T-helper 2 cell (primary cell): ENCODE results near the gene RANBP10.

ENCODE experiments used
- DNase-seq, 5 experiments: peaks; one replicate each; pipeline versions ENCODE4 v3.0.0 to v3.0.0-alpha.2; 2012 to 2022

The RANBP10 gene

GRCh38 chr16:67825906-67826305, 19.5 kb upstream of the RANBP10 start:
- DNase-seq, result no peak

- DNase-seq, result no peak
These were observed 18.8 kb upstream of the RANBP10 start for GRCh38 chr16:67825119-67825518.

GRCh38 chr16:67822511-67822910, 16.2 kb upstream of the RANBP10 start:
- DNase-seq, result no peak

- no peak for DNase-seq
These were observed 14.4 kb upstream of the RANBP10 start for GRCh38 chr16:67820608-67821259.

DNA sequence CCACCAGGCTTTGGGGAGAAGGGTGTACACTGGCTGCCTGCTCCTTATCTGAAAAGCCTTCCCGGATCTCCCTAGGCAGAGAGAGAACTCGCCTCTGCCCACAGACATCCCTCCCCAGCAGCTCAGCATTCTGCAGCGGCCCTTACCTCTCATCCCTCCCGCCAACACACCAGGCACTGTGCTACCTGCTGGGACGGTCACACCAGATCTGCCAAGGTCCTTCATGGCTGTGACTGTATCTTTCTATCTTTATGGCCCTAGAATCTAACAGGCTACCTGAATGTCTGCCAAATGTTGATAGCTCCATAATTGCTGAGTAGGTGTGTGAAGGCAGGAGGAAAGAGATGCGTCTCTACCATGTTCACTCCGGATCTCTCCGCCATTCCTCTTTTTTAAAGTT, 8.2 kb upstream of the RANBP10 start:
- no peak for DNase-seq

- no peak for DNase-seq
These were observed 5.5 kb upstream of the RANBP10 start for GRCh38 chr16:67811899-67812298.

- no peak for DNase-seq
These were observed 855 bp upstream of the RANBP10 start for GRCh38 chr16:67807148-67807682.

- no peak for DNase-seq
These were observed 487 bp downstream of the RANBP10 start for GRCh38 chr16:67805718-67806427.

- peak in 1 of 5 experiments; percentile 19 for DNase-seq
These were observed 1.4 kb downstream of the RANBP10 start for GRCh38 chr16:67804853-67805542.

DNA sequence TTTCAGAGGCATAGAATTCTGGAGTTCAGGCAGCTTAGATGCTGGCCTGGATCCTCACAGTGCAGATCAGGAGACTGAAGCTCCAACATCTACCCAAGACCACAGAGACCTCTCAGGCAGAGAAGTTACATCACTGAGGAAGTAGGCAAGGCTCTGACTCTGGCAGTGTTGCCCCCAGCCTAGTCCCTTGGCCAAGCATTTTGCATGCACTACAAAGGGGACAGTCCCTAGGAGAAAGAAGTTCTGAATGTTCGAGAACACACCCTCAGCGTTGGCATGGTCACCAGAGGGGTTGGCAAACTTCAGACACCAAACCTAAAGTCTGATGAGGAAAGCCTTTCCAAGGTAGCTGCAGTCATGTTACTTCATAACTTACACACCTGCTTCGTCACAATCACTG, 2.5 kb downstream of the RANBP10 start:
- DNase-seq, result no peak

- peak in 2 of 5 experiments; percentile 13 to 85 for DNase-seq
These were observed 4.5 kb downstream of the RANBP10 start for GRCh38 chr16:67801883-67802282.

GRCh38 chr16:67801241-67801640, 5.1 kb downstream of the RANBP10 start:
- no peak for DNase-seq

DNA sequence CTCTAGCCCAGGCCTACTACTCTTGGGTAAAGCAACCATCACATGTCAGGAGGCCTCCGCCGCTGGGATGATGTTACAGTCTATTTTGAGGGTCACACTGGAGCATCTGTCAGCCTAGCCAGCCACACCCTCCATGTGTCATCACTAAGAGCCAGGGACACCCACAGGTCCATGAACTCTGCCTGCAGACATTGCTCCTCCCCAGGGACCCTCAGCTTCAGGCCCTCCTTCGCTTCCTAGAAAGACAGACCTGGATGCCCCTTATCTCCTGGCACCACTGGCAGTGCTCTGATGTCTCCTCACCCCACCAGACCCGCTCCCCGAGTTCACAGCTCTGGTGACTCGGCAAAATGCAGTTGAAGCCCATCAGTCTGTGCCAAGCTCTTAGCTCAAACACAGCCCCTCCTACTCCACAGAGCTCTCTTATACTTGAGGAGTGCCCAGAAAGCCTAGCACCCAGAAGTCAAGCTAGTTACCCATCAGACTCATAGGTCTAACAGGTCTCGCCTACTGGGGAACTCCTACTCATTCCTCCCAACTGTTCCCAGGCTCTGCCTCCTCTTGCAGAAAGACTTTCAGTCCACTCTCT, 5.9 kb downstream of the RANBP10 start:
- no peak for DNase-seq

- no peak for DNase-seq
These were observed 10.2 kb downstream of the RANBP10 start for GRCh38 chr16:67796099-67796718.

DNA sequence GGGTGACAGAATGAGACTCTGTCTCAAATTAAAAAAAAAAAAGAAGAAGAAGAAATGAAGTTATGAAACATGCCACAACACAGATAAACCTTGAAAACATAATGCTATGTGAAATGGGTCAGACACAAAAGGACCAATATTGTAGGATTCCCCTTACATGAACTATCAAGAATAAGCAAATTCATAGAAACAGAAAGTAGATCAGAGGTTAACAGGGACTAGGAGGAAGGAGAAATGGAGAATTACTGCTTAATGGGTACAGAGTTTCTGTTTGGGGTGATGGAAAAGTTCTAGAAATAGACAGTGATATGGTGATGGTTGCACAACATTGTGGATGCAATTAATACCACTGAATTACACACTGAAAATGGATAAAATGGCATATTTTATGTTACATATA, 16.3 kb downstream of the RANBP10 start:
- DNase-seq, result no peak

- DNase-seq, result no peak
These were observed 19.9 kb downstream of the RANBP10 start for GRCh38 chr16:67786491-67786890.

DNA sequence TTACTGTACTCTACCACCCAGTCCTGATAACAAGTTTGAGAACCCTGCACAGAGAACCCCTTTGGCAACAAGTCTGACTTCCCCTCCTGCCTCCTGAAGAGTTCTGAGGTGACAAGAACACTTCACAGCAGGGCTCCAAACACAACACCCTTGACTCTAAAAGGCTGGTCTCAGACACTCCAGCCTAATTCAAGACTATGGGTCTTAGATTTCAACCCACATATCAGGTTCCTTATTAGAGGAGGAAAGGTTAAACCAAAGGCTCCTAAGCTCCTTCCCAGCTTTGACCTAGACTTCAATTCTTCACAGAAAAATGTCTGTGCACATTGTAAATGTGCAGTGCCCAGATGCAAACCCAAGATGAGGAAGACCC, 23.0 kb downstream of the RANBP10 start:
- no peak for DNase-seq

- DNase-seq, result no peak
These were observed 23.6 kb downstream of the RANBP10 start for GRCh38 chr16:67782567-67783352.

DNA sequence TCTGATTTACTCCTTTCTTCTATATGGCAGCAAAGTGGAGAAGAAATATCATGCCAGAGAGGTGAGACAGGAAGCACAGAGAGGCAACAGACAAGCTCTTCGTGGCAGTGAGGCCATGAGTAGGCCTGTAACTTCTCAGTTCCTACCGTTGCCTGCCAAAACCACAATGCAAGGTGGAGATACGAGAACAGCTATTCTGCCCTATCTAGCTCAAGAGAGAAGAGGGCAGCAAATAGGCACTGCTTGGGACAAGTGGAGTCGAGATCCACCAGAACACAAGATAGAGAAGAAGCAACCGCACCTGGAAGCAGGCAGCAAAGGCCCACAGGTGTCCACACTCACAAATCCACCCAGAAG, 24.8 kb downstream of the RANBP10 start:
- peak in 1 of 5 experiments; percentile 84 for DNase-seq

GRCh38 chr16:67780847-67781564, 25.4 kb downstream of the RANBP10 start:
- DNase-seq, result no peak

- DNase-seq, result no peak
These were observed 26.9 kb downstream of the RANBP10 start for GRCh38 chr16:67779256-67780014.
